Cardiac fibroblast (primary cell): ENCODE data around the gene HPSE2.
A peak's percentile ranks its signal among the peaks of the same experiment; 100 is the strongest.
"Not testable (repeated sequence)": the region's sequence is repeated elsewhere in the genome, so short reads cannot be mapped to it uniquely, and the experiment has no call there.

Experiments used
- DNase-seq, 2 donors: peaks; one replicate each; pipeline versions ENCODE4 v3.0.0 to v3.0.0-alpha.2; 2010; ENCODE audit warnings: low read depth in 2 of 2
- H3K4me3 ChIP-seq, 2 donors: replicated peaks in 1 of 2; 1 replicate in 1 of 2; 2 replicates in 1 of 2; pipeline ENCODE4 v1.5.1; 2011; ENCODE audit warnings: low read depth in 2 of 2, low read length in 2 of 2, mild to moderate bottlenecking in 2 of 2, moderate library complexity in 1 of 2
- CTCF ChIP-seq: IDR thresholded peaks from one replicate; pipeline ENCODE4 v1.5.1; 2011; ENCODE audit warnings: low read depth, mild to moderate bottlenecking, low read length, inconsistent platforms

The HPSE2 gene

GRCh38 chr10:98560565-98560964 lies 675.1 kb downstream of the HPSE2 start:
- H3K4me3 ChIP-seq, result no peak overlapping the region
- TF ChIP-seq CTCF, result no peak

DNA sequence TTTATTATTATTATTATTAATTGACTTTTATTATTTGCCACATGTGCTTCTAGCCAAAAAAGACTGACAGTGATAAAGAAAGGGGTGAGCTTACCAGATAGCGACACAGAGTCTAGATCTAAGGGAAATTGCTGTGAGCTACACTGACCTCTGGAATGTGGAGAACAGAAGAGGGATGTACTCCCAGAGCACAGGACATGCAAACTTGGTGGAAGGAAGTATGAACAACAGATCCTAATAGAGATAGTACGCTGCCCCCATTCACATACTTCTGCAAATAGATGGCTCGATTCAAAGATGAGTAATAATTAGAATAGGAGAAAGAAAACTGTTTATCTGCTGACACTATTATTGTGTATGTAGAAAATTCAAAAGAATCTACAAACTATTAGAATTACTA lies 679.6 kb downstream of the HPSE2 start:
- H3K4me3 ChIP-seq, result no peak overlapping the region
- no peak for DNase-seq
- no peak for TF ChIP-seq CTCF

More at GRCh38 chr10:98560565-98560964, 675.1 kb downstream of the HPSE2 start:
- DNase-seq, result no peak

DNA sequence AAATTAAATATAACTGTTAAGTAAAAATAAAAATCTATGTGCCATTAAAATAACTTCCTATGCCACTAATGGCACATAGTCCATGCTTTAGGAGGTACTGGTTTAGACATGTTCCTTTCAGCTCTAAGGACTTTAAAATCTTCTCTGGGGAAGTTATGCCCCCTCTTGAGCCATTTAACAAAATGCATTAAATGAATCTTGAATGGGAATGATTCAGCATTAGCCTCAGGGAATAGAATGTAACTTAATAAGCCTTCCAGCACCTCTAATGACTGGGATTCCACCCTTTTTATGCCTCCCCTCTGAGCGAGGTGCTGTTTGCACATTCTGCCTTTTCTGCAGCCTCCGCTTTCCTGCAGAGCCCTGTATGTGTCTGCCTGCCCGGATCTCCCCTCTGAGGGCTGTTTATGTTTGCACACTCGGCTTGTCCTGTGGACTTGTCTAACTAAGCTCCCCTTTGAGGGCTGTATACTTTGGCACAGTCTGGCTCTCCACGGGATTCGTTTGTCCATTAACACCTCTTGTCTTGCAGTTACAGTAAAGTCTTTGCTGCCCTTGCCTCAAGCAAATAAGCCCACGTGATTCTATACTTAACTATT lies 680.5 kb downstream of the HPSE2 start:
- no peak for TF ChIP-seq CTCF
- no peak overlapping the region for H3K4me3 ChIP-seq
- DNase-seq, result no peak

- not testable (repeated sequence) for DNase-seq, H3K4me3 ChIP-seq
Measured at GRCh38 chr10:98541561-98541960, 694.1 kb downstream of the HPSE2 start.

- no peak overlapping the region for H3K4me3 ChIP-seq
- TF ChIP-seq CTCF, result no peak
Measured at GRCh38 chr10:98539578-98539977, 696.1 kb downstream of the HPSE2 start.

DNA sequence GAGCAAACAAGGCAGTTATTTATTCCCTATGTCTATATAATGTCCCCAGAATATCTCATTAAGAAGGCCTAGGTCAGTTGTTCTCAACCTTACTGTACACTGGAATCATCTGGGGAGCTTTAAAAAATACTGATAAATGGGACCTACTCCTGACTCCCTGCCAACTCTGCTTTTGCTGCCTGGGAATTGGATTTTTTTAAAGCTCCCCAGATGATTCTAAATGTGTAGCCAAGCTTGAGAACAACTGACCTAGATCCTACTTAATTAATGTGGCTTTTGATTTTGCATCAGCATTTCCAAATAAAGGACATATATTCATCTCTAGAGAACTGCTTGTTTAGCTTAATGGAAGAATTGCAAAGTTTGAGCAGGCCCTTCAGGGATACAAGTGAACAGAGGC lies 697.2 kb downstream of the HPSE2 start:
- H3K4me3 ChIP-seq, result no peak overlapping the region
- no peak for TF ChIP-seq CTCF
- no peak for DNase-seq

More at GRCh38 chr10:98539578-98539977, 696.1 kb downstream of the HPSE2 start:
- DNase-seq, result no peak

GRCh38 chr10:98536551-98536950 lies 699.1 kb downstream of the HPSE2 start:
- DNase-seq, result peak in 1 of 2 donors; percentile 2
- no peak overlapping the region for H3K4me3 ChIP-seq
- no peak for TF ChIP-seq CTCF
